Kidney epithelial cell (primary cell): ENCODE data around the gene STX19. TPM values are rescaled to one million over a fixed set of nuclear protein-coding genes. Genes with fewer than 3 reads are reported as not detected.
"Not testable (repeated sequence)": the region's sequence is repeated elsewhere in the genome, so short reads cannot be mapped to it uniquely, and the experiment has no call there.

Source experiments
- DNase-seq: peaks from one replicate; pipeline ENCODE4 v3.0.0-alpha.2; 2010; ENCODE audit warnings: low read depth
- H3K27me3 ChIP-seq: 2 replicates; pipeline ENCODE4 v1.6.0; 2011; ENCODE audit warnings: low read length; ENCODE audit not compliant: control insufficient read depth, insufficient read depth
- H3K36me3 ChIP-seq: 2 replicates; pipeline ENCODE4 v1.5.1; 2011; ENCODE audit warnings: low read length; ENCODE audit not compliant: control insufficient read depth, insufficient read depth
- H3K4me3 ChIP-seq: 2 replicates; pipeline ENCODE4 v1.5.1; 2011; ENCODE audit warnings: low read depth, mild to moderate bottlenecking, control low read depth, low read length
- total RNA-seq: library from RNA; depleted of rRNA; stranded (reverse); fragments of >200 nt; gene quantifications from 2 replicates; pipeline ENCODE4 v1.2.3, GENCODE V29; 2015
- TF ChIP-seq, protein P1 (sequence below): IDR thresholded peaks from 2 replicates; pipeline ENCODE4 v1.5.1; 2011; ENCODE audit warnings: mild to moderate bottlenecking, moderate library complexity, low read length, control low read depth, inconsistent platforms; ENCODE audit not compliant: insufficient read depth, poor library complexity, severe bottlenecking

The STX19 gene
- total RNA-seq, 1 donor from 2014 or later: not detected

DNA sequence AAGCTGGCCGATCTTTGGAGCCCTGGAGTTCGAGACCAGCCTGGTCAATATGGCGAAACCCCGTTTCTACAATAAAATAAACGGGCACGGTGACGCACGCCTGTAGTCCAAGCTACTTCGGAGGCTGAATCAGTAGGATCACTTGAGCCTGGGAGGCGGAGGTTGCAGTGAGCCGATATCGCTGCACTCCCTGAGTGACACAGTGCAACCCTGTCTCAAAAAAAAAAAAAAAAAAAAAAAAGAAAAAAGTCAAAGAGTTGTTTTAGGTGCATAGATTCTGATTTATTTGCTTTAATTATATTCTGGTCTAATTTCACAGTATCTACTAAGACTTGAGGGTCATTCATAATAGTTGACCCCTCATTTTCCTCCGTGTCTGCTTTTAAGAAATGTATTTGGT lies 46.7 kb downstream of the STX19 start:
- no peak for DNase-seq
- H3K4me3 ChIP-seq: no peak overlapping the region

DNA sequence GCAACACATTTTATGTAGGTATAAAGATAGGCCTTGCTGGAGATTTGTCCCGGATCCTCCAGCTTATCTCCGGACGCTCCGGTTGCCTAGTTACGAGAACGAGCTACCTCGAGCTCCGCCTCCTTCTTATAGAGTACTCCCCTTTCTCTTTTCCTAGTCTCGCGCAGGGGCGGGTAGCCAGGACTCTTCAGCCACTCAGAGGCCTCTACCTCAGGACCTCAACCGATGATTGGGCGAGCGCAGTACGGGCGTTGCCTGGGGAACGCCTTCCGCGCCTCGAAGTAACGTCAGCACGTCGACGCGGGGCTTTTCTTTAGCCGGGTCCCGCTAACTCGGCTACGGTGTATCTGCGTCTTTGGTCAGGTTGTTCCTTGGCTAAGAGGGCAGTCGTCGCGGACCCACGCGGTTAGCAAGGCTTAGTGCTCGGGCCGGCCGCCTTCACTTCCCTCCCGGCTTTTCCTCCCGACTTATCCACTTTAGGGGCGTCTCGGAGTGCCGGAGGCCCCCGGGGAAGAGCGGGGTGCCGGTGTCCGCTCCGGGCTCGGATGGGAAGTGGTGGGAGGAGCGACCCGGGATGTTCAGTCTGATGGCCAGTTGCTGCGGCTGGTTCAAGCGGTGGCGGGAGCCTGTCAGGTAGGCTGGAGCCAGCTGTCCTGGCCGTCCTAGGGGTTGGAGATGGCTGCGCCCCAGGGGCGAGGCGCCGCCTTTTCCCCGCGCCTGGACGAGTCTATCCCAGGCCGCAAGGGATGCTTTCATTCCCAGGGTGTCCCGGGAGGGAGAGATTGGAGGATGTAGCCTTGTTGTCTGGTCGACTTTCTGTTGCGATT lies 48.3 kb downstream of the STX19 start, which contains the start of gene ARL13B:
Gene ARL13B (plus strand): TSS at position 306 of the 827 bp plus-strand sequence. CDS start 269 bp downstream, at position 575.
- no peaks in the 10 kb centered on the region for H3K36me3 ChIP-seq
- TF ChIP-seq, protein P1, sequence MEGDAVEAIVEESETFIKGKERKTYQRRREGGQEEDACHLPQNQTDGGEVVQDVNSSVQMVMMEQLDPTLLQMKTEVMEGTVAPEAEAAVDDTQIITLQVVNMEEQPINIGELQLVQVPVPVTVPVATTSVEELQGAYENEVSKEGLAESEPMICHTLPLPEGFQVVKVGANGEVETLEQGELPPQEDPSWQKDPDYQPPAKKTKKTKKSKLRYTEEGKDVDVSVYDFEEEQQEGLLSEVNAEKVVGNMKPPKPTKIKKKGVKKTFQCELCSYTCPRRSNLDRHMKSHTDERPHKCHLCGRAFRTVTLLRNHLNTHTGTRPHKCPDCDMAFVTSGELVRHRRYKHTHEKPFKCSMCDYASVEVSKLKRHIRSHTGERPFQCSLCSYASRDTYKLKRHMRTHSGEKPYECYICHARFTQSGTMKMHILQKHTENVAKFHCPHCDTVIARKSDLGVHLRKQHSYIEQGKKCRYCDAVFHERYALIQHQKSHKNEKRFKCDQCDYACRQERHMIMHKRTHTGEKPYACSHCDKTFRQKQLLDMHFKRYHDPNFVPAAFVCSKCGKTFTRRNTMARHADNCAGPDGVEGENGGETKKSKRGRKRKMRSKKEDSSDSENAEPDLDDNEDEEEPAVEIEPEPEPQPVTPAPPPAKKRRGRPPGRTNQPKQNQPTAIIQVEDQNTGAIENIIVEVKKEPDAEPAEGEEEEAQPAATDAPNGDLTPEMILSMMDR: no peak
- no peaks in the 10 kb centered on the region for H3K27me3 ChIP-seq
- DNase-seq: peak; percentile 96
- peak within 1 kb of the TSS; percentile 79 for H3K4me3 ChIP-seq

More for the DNA sequence above, 46.7 kb downstream of the STX19 start:
- TF ChIP-seq, protein P1: no peak
- H3K36me3 ChIP-seq: no peaks in the 10 kb centered on the region
- H3K27me3 ChIP-seq: no peaks in the 10 kb centered on the region

DNA sequence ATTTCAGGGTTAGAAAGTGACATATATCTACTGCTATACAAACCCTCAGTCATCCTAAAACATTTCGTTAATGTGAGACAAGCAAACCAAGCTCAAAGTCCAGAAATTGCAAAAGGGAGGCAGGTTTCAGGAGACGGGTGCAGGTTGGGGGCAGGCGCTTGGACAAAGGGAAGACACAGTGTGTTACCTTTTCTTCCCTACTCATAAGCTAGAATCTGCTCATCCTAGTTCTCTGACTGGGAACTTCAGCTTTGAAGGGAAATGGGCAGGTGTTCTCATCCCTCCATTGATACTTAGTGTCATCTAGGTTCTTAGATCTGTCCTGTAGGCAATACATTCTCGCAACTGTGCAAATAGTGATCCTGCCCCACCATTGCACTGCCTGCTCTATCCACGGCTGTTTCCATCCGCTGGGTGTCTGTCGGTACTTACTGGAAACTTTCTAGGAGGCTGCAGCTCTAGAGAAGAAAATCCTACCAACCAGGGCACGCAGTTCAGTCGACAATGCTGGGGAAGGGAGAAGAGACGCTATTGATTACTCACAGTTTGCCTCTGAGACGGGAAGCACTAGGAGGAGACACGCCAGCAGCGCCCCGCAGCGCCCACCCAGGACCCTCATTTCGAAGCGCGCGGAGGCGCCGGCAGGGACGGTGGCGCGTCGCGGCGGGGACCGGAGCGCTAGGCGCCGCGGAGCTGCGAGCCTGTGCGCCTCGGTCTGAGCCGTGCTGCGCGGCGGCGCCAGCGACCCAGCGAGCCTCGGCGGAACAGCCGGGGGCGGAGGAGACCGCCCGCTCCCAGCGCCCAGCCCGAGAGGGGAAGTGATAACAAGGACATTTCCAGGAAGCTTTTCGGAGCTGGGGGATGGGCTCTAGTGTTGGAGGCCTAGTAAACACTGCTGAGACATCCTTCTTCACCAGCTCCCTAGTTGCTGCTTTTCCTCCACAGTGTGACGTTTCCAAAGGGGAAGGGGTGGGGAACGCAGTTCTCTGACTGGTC lies 55.0 kb downstream of the STX19 start, which contains the start of gene PROS1:
Gene PROS1 (minus strand): TSS at position 766 of the 996 bp plus-strand sequence. CDS start 147 bp downstream, at position 619.
- peak within 1 kb of the TSS; percentile 61 for H3K4me3 ChIP-seq
- H3K36me3 ChIP-seq: no peaks in the 10 kb centered on the region
- TF ChIP-seq, protein P1: no peak
- H3K27me3 ChIP-seq: no peaks in the 10 kb centered on the region
- peak; percentile 31 for DNase-seq

DNA sequence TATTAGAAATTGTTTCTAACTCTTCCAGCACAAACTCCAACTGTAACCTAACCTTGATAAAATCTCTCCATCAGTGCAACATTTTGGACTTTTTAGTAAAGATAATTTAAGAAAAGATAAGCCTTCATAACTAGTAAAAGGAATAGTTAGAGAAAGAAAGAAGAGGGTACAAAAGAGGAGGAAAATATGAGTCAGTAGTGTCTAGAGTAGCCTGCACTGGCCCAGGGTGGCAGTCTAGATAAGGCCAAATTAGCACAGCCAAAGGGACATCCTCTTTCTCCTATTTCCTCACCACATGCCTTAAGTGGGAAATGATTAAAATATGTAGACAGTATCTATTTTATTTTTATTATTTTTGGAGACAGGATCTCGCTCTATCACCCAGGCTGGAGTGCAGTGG lies 58.4 kb downstream of the STX19 start:
- Histone ChIP-seq H3K4me3 (no peak overlapping the region), H3K27me3 (no peaks in the 10 kb centered on the region), H3K36me3 (no peaks in the 10 kb centered on the region)
- TF ChIP-seq, protein P1: no peak
- DNase-seq: no peak

DNA sequence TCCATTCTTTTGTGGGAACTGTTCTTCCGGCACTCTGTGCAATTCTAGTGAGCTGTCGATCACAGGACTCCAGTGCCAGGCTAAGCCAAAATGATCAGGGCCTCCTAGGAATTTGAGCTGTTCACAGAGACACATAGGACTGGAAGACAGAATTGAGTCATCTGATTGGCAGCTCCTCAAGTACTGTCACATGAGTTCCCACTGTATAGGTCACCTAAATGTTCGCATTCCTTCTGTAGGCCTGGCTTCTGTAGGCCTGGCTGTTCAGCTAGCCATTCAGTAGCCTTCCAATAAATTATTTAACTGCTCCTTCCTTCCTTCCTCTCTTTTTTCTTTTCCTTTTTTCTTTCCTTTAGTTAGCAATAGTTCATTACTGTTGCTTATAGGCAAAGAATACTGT lies 59.0 kb downstream of the STX19 start:
- H3K4me3 ChIP-seq: no peak overlapping the region
- no peaks in the 10 kb centered on the region for H3K36me3 ChIP-seq
- TF ChIP-seq, protein P1: no peak
- DNase-seq: peak; percentile 10
- no peaks in the 10 kb centered on the region for H3K27me3 ChIP-seq

DNA sequence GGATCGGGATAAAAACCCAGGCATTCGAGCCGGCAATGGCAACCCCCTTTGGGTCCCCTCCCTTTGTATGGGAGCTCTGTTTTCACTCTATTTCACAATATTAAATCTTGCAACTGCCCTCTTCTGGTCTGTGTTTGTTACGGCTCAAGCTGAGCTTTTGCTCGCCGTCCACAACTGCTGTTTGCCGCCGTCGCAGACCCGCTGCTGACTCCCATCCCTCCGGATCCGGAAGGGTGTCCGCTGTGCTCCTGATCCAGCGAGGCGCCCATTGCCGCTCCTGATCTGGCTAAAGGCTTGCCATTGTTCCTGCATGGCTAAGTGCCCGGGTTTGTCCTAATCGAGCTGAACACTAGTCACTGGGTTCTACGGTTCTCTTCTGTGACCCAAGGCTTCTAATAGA lies 63.3 kb downstream of the STX19 start:
- not testable (repeated sequence) for H3K27me3 ChIP-seq, H3K36me3 ChIP-seq, H3K4me3 ChIP-seq, DNase-seq
